ENCODE measurements around the gene PALMD. TPM values are rescaled to one million over a fixed set of nuclear protein-coding genes. Genes with fewer than 3 reads are reported as not detected.

PALMD gene
- total RNA-seq, 1 donor from 2014 or later: 34.4 TPM

DNA sequence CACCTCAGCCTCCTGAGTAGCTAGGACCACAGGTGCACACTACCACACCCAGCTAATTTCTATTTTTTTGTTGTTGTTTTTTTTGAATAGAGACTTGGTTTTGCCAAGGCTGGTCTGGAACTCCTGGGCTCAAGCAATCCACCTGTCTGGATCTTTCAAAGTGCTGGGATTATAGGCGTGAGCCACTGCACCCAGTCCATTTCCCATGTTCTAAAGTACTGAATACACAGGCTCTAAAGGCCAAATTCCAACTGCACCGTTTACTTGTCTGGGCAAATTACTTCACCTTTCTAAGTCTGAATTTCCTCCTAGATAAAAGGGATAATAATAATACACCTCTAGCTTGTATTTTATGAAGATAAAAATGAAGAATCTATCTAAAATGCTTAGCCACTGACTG, 80.9 kb downstream of the PALMD start:
- Histone ChIP-seq H3K27me3 (no peaks in the 10 kb centered on the region), H3K9me3 (no peaks in the 10 kb centered on the region), H3K4me3 (no peak overlapping the region), H3K4me1 (no peaks in the 10 kb centered on the region), H3K27ac (no peak overlapping the region), H3K36me3 (peaks cover 3 to 11% of the 10 kb centered on the region in 2 donors)
- intact Hi-C loops (cut with DNase I): no loop called here
- TF ChIP-seq, protein P1, sequence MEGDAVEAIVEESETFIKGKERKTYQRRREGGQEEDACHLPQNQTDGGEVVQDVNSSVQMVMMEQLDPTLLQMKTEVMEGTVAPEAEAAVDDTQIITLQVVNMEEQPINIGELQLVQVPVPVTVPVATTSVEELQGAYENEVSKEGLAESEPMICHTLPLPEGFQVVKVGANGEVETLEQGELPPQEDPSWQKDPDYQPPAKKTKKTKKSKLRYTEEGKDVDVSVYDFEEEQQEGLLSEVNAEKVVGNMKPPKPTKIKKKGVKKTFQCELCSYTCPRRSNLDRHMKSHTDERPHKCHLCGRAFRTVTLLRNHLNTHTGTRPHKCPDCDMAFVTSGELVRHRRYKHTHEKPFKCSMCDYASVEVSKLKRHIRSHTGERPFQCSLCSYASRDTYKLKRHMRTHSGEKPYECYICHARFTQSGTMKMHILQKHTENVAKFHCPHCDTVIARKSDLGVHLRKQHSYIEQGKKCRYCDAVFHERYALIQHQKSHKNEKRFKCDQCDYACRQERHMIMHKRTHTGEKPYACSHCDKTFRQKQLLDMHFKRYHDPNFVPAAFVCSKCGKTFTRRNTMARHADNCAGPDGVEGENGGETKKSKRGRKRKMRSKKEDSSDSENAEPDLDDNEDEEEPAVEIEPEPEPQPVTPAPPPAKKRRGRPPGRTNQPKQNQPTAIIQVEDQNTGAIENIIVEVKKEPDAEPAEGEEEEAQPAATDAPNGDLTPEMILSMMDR (IDR thresholded peaks at IDR 0.05): no peak
- DNase-seq (ENCODE audit: low spot score in 2 of 2): no peak

DNA sequence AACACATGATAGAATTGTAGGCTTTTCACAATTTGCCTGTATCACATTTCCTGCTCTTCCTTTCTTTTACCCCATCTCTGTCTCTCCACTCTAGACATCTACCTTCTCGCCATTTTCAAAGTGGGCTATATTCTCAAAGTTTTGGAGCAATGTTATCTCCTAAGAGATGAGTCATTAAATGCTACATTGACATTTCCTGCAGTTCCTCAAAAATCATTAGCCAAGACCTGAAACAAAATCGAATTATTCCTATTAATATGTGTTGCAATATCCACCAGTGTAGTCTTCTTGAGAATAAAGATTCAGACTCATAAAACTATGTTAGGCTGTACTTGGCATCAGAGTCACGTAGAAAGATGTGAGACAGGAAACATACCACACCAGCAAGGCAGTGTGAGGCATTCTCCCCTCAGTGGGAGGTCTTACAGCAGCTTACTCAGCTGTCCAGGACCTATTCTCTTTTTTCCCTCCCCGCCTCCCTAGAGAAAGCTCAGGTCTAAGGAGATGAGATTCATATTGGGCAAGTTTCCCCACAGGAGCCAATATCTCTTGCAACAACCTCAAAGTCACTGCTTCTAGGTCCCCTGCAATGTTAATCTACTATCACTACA, 81.8 kb downstream of the PALMD start:
- no peak overlapping the region for H3K27ac ChIP-seq
- intact Hi-C loops (cut with DNase I): no loop called here
- H3K4me1 ChIP-seq: no peaks in the 10 kb centered on the region
- peaks cover 3 to 11% of the 10 kb centered on the region in 2 donors for H3K36me3 ChIP-seq
- no peaks in the 10 kb centered on the region for H3K27me3 ChIP-seq
- no peak overlapping the region for H3K4me3 ChIP-seq
- no peak for DNase-seq (ENCODE audit: low spot score in 2 of 2)
- no peaks in the 10 kb centered on the region for H3K9me3 ChIP-seq
- TF ChIP-seq, protein P1 (IDR thresholded peaks at IDR 0.05): no peak

DNA sequence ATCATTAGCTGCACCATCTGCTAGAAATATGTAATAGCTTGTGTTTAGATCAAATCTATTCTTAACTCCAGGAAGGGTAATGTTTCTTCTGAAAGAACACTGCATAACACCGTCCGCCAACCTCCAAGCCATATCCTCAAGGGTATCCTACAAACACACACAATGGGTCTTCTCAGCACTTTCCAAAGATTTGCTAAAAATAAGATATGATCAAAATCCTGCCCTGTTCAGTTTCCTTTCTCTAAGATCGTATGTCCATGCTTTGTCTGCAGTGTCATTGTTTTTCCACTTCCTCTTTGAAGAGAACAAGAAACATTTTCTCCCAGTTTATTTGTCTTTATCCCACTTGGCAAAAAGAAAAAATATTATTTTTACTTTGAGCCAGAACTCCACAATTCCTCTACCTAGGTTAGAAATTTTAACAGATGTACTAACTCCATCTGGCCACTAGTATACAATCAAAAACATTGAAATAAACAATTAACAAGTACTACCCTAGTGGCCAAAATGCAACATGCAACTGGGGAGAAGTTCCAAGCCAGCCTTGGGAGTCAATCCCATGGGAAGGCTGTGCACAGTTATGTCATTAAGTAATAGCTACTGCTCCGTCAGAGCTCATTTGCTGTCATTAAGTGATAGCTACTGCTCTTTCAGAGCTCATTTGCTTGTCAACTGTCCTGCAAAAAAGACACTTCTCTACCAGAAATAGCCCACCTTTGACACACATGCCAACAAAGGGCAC, 82.8 kb downstream of the PALMD start:
- Histone ChIP-seq H3K36me3 (peaks cover 3 to 11% of the 10 kb centered on the region in 2 donors), H3K4me3 (no peak overlapping the region), H3K4me1 (no peaks in the 10 kb centered on the region), H3K27ac (no peak overlapping the region), H3K27me3 (no peaks in the 10 kb centered on the region), H3K9me3 (no peaks in the 10 kb centered on the region)
- intact Hi-C loops (cut with DNase I): no loop called here
- DNase-seq (ENCODE audit: low spot score in 2 of 2): no peak
- TF ChIP-seq, protein P1 (IDR thresholded peaks at IDR 0.05): peak in 1 of 3 experiments; percentile 19

DNA sequence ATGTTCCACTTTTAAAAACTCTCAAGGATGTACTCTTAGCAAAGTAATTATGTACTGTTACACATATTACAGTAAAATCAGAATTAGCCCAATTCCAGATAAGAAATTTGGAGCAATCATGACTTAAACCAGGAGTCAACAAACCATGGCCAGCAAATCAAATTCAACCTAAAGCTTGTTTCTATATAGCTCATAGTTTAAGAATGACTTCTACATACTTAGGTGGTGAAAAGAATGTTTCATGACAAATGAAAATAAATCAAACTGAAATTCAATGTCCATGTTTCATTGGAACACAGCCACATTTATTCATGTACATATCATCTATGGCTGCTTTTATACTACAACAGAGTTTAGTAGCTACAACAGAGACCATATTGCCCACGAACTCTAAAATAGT, 85.5 kb downstream of the PALMD start:
- intact Hi-C loops (cut with DNase I): no loop called here
- TF ChIP-seq, protein P1 (IDR thresholded peaks at IDR 0.05): no peak
- Histone ChIP-seq H3K36me3 (peaks cover 0 to 11% of the 10 kb centered on the region in 2 donors), H3K4me1 (no peaks in the 10 kb centered on the region), H3K9me3 (no peaks in the 10 kb centered on the region), H3K4me3 (no peak overlapping the region), H3K27me3 (no peaks in the 10 kb centered on the region), H3K27ac (no peak overlapping the region)
- no peak for DNase-seq (ENCODE audit: low spot score in 2 of 2)

DNA sequence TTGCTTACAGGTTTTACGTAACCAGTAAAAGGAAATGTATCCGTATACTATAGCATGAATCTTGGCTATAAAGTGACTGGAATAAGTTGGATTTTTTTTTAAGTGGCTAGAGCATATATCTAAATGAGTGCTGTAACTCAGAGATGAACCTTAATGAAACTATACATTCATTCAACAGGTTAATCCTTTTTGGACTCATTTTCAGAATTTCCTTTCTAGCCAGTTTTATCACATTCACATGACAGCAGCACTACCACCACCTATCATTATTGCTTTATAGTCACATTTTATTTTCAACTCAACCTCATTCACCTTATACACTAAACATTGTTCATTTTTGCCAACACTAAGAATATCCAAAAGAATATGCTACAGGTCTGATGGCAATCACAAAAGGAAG, 89.9 kb downstream of the PALMD start:
- intact Hi-C loops (cut with DNase I): no loop called here

More for the DNA sequence above, 89.9 kb downstream of the PALMD start:
- TF ChIP-seq, protein P1 (IDR thresholded peaks at IDR 0.05): no peak
- H3K4me3 ChIP-seq: no peak overlapping the region
- H3K36me3 ChIP-seq: peaks cover 0 to 12% of the 10 kb centered on the region in 2 donors
- H3K27me3 ChIP-seq: no peaks in the 10 kb centered on the region
- DNase-seq (ENCODE audit: low spot score in 2 of 2): no peak
- no peaks in the 10 kb centered on the region for H3K9me3 ChIP-seq
- no peak overlapping the region for H3K27ac ChIP-seq
- H3K4me1 ChIP-seq: no peaks in the 10 kb centered on the region
